ENCODE results near the gene TPST1. TPM values are rescaled to one million over a fixed set of nuclear protein-coding genes. Genes with fewer than 3 reads are reported as not detected.

The TPST1 gene
- total and polyA plus RNA-seq, 4 donors, result 7.2 to 56.7 (median 34.5) TPM

DNA sequence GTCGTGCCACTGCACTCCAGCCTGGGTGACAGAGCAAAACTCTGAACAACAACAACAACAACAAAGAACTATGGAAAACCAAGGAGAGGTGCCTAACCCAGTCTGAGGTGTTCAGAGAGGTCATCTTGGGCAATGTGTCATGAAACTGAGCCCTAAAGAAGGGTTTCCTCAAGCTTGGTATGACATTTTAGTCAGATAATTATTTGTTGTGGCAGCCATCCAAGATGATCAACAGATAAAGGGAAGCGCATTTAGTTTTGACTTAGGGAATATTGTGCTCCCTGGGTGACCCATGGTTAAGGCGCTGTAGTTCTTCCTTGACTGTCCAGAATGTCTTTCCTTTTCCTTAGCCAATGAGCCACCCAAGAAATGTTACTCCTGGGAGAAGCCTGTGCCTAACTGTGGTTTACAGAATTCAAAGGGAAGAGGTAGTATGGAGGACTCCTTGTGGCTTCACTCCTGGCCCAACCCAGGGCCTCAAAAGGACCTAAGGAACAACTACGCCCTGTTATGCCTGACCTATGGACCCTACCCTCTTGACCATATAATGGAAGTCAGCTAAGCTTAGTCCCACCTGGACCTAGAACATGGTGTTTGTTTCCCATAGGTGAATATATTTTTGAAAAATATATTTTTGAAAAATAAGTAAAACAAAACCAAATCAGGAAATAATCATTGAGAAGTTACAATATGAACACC, 42.4 kb downstream of the TPST1 start:
- TF ChIP-seq, protein P1, sequence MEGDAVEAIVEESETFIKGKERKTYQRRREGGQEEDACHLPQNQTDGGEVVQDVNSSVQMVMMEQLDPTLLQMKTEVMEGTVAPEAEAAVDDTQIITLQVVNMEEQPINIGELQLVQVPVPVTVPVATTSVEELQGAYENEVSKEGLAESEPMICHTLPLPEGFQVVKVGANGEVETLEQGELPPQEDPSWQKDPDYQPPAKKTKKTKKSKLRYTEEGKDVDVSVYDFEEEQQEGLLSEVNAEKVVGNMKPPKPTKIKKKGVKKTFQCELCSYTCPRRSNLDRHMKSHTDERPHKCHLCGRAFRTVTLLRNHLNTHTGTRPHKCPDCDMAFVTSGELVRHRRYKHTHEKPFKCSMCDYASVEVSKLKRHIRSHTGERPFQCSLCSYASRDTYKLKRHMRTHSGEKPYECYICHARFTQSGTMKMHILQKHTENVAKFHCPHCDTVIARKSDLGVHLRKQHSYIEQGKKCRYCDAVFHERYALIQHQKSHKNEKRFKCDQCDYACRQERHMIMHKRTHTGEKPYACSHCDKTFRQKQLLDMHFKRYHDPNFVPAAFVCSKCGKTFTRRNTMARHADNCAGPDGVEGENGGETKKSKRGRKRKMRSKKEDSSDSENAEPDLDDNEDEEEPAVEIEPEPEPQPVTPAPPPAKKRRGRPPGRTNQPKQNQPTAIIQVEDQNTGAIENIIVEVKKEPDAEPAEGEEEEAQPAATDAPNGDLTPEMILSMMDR (IDR thresholded peaks at IDR 0.05; ENCODE audit: control extremely low read depth, extremely low read depth), result no peak
- Histone ChIP-seq H3K4me3 (no peak overlapping the region), H3K27me3 (ENCODE audit: control insufficient read depth in 3 of 3, insufficient read depth in 3 of 3, low read length in 2 of 3) (no peaks in the 10 kb centered on the region), H3K9ac (ENCODE audit: insufficient read depth in 1 of 2, low read length in 2 of 2) (no peak overlapping the region), H3K4me1 (ENCODE audit: control insufficient read depth in 5 of 5, insufficient read depth in 5 of 5, low read length in 5 of 5) (peaks cover 0 to 18% (median 0%) of the 10 kb centered on the region in 5 donors), H3K9me3 (ENCODE audit: control insufficient read depth in 4 of 4, insufficient read depth in 3 of 4, low read length in 3 of 4) (no peaks in the 10 kb centered on the region), H3K27ac (ENCODE audit: low read depth in 1 of 2, low read length in 1 of 2) (no peak overlapping the region), H3K36me3 (ENCODE audit: control insufficient read depth in 4 of 4, insufficient read depth in 4 of 4, low read length in 4 of 4) (peaks cover 0 to 5% (median 0%) of the 10 kb centered on the region in 4 donors)
- WGBS, 2 donors, result 91 to 92% methylated on average over 4 of the region's 4 CpGs
- DNase-seq (no peak), ATAC-seq (ENCODE audit: insufficient read depth, low FRiP score) (no peak)

DNA sequence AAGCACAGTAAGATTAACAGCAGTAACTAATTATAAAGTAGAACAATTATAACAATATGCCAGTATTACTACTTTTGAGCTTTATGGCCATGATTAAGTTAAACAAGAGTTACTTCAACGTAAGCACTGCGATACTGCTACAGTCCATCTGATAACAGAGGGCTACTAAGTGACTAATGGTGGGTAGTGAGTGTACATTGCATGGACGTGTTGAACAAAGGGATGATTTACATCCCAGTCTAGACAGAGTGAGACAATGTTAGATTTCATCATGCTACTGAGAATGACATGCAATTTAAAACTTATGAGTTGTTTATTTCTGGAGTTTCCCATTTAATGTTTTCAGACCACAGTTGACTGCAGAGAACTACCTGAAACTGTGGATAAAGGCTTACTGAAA, 45.6 kb downstream of the TPST1 start:
- H3K4me1 ChIP-seq (ENCODE audit: control insufficient read depth in 5 of 5, insufficient read depth in 5 of 5, low read length in 5 of 5), result peaks cover 0 to 11% (median 0%) of the 10 kb centered on the region in 5 donors
- H3K9ac ChIP-seq (ENCODE audit: insufficient read depth in 1 of 2, low read length in 2 of 2), result no peak overlapping the region
- H3K27ac ChIP-seq (ENCODE audit: low read depth in 1 of 2, low read length in 1 of 2), result no peak overlapping the region
- 75 to 77% methylated on average over 3 of the region's 3 CpGs for WGBS, 2 donors
- ATAC-seq (ENCODE audit: insufficient read depth, low FRiP score) (no peak), DNase-seq (no peak)
- peaks cover 0 to 5% (median 0%) of the 10 kb centered on the region in 4 donors for H3K36me3 ChIP-seq (ENCODE audit: control insufficient read depth in 4 of 4, insufficient read depth in 4 of 4, low read length in 4 of 4)
- no peaks in the 10 kb centered on the region for H3K9me3 ChIP-seq (ENCODE audit: control insufficient read depth in 4 of 4, insufficient read depth in 3 of 4, low read length in 3 of 4)
- TF ChIP-seq, protein P1 (IDR thresholded peaks at IDR 0.05; ENCODE audit: control extremely low read depth, extremely low read depth), result no peak
- no peaks in the 10 kb centered on the region for H3K27me3 ChIP-seq (ENCODE audit: control insufficient read depth in 3 of 3, insufficient read depth in 3 of 3, low read length in 2 of 3)
- no peak overlapping the region for H3K4me3 ChIP-seq

DNA sequence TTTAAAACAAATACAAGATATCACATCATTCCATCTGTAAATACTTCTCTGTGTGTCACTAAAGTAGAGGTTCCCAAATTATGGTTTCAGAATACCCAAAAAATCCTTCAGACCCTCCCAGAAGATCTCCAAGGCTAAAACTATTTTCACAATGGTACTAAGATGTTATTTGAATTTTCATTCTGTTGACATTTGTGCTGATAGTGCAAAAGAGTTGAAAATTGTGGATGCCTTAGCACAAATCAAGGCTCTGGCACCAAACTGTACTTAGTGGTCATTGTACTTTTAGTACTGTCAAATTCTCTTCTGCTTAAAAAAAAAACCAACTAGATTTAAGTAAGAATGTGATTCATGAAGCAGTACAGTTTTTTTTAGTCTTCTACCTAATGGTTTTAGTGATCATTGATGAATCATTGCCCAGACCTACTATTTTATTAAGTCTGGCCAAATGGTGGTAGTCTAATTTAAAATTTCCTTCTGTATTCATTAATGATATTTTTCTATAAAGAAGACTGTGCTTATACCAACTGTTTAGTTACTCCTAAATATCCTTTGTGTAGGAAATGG, 50.5 kb downstream of the TPST1 start:
- H3K27me3 ChIP-seq (ENCODE audit: control insufficient read depth in 3 of 3, insufficient read depth in 3 of 3, low read length in 2 of 3), result no peaks in the 10 kb centered on the region
- no peak for ATAC-seq (ENCODE audit: insufficient read depth, low FRiP score)
- TF ChIP-seq, protein P1 (IDR thresholded peaks at IDR 0.05; ENCODE audit: control extremely low read depth, extremely low read depth), result no peak
- H3K4me3 ChIP-seq, result no peak overlapping the region
- H3K27ac ChIP-seq (ENCODE audit: low read depth in 1 of 2, low read length in 1 of 2), result no peak overlapping the region
- no peaks in the 10 kb centered on the region for H3K9me3 ChIP-seq (ENCODE audit: control insufficient read depth in 4 of 4, insufficient read depth in 3 of 4, low read length in 3 of 4)
- H3K4me1 ChIP-seq (ENCODE audit: control insufficient read depth in 5 of 5, insufficient read depth in 5 of 5, low read length in 5 of 5), result peaks cover 0 to 5% (median 0%) of the 10 kb centered on the region in 5 donors
- H3K36me3 ChIP-seq (ENCODE audit: control insufficient read depth in 4 of 4, insufficient read depth in 4 of 4, low read length in 4 of 4), result peaks cover 0 to 2% (median 0%) of the 10 kb centered on the region in 4 donors
- H3K9ac ChIP-seq (ENCODE audit: insufficient read depth in 1 of 2, low read length in 2 of 2), result no peak overlapping the region
- DNase-seq, result no peak

Data from lung (tissue), 12 donors.